Transverse colon (tissue), 4 donors: ENCODE data around the gene FGF10. TPM values are rescaled to one million over a fixed set of nuclear protein-coding genes. Genes with fewer than 3 reads are reported as not detected.

Experiments used
- DNase-seq: peaks from one replicate; pipeline ENCODE4 v3.0.0-alpha.2; 2019
- H3K27ac ChIP-seq, 4 donors: fragments of 200-600 bp; sonication (generic); 2 replicates each; pipeline ENCODE4 v1.5.1; 2016 to 2018; ENCODE audit warnings: inconsistent platforms in 4 of 4
- H3K27me3 ChIP-seq: fragments of 200-600 bp; sonication (generic); 2 replicates; pipeline ENCODE4 v1.5.1; 2017; ENCODE audit warnings: inconsistent platforms
- H3K36me3 ChIP-seq, 4 donors: fragments of 200-600 bp; sonication (generic); 2 replicates each; pipeline ENCODE4 v1.5.1; 2017 to 2019; ENCODE audit warnings: inconsistent platforms in 4 of 4
- H3K4me1 ChIP-seq, 4 donors: fragments of 200-600 bp; sonication (generic); 2 replicates each; pipeline ENCODE4 v1.5.1; 2017 to 2020; ENCODE audit warnings: inconsistent platforms in 4 of 4
- H3K4me3 ChIP-seq, 4 donors: fragments of 200-600 bp; sonication (generic); 1 replicate in 1 of 4; 2 replicates in 3 of 4; pipeline versions ENCODE4 v1.5.1 to v1.6.1; 2017 to 2019; ENCODE audit warnings: inconsistent platforms in 4 of 4
- H3K9me3 ChIP-seq, 2 donors: fragments of 200-600 bp; sonication (generic); 2 replicates each; pipeline ENCODE4 v1.5.1; 2017 to 2019; ENCODE audit warnings: inconsistent platforms in 2 of 2
- EP300 ChIP-seq: sonication (generic); formaldehyde crosslinking; IDR thresholded peaks from one replicate; pipeline ENCODE4 v1.6.1; 2017; ENCODE audit warnings: antibody characterized with exemption, low read depth
- POLR2A ChIP-seq: fragments of 450-650 bp; IDR thresholded peaks from one replicate; pipeline ENCODE4 v1.6.1; 2016; ENCODE audit warnings: antibody characterized with exemption, mild to moderate bottlenecking, moderate library complexity
- POLR2AphosphoS5 ChIP-seq, 3 donors: sonication (generic); formaldehyde crosslinking; IDR thresholded peaks; one replicate each; pipeline ENCODE4 v1.6.1; 2016; ENCODE audit warnings: antibody characterized with exemption in 3 of 3
- WGBS, 2 donors: methylation state at CpG; one replicate each; pipeline ENCODE4 v1.1.5; 2018; ENCODE audit warnings: low coverage in 1 of 2; 5-methylcytosine and 5-hydroxymethylcytosine counted together
- in situ Hi-C, 4 donors: fragments of 200-750 bp; cut with MboI; loops; one replicate each; pipeline versions ENCODE4 v1.15.0 to v1.15.1; 2017; ENCODE audit warnings: low sequenced_read_pairs in 3 of 4, low pct_ligation_motif_present in 1 of 4, low pct_unique_long_range_greater_than_20kb in 1 of 4
- intact Hi-C: fragments of 100-400 bp; cut with DNase I; formaldehyde crosslinking; loops from one replicate; pipeline ENCODE4 v1.15.1; 2023; ENCODE audit warnings: low total_unique reads
- total RNA-seq, 4 donors: library from RNA; depleted of rRNA; stranded (reverse); fragments of >200 nt; gene quantifications; one replicate each; pipeline ENCODE4 v1.1.0, GENCODE V29; 2016
- TF ChIP-seq, protein P1 (sequence below), 5 experiments: fragments of 200-600 bp in 3 of 5; fragments of 450-650 bp in 2 of 5; sonication (generic) in 3 of 5; IDR thresholded peaks; 1 replicate in 2 of 5; 2 replicates in 3 of 5; pipeline ENCODE4 v1.5.1; 2016 to 2017; ENCODE audit warnings: antibody characterized with exemption in 5 of 5, inconsistent platforms in 3 of 5, mild to moderate bottlenecking in 2 of 5, moderate library complexity in 1 of 5

FGF10 gene
- total RNA-seq, 4 donors from 2014 or later = 1.8 to 7.3 (median 3.6) TPM

DNA sequence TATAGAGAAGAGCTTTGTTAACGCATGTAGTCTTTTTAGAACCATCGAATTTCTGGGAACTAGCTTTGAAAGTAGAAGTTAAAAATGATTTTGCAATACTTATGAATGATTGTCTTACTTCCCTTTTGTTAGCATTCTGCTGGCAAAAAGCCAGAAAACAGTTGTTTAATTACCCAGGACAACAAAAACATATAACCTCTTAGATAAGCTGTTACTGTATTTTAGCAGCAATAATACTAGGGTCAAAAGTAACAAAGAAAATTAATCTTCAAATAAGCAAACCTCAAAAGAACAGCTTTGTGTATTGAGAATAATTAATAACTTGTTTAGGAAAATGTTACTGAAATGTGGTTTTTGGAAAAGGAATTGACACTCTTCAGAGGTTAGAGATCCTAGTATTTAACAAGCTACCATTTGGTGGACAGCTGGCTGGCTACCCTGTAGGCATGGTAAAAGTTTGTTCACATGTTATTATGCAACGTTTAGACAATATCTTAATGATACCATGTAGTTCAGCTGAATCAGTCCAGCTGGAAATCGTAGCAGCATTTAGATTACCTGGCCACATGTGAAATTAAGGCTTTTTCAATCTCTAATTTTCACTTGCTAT lies 3.8 kb downstream of the FGF10 start:
- in situ Hi-C loops (no loop called here), intact Hi-C loops (no loop called here)
- no peak overlapping the region for H3K27ac ChIP-seq
- TF ChIP-seq POLR2A (no peak), EP300 (no peak), POLR2AphosphoS5 (IDR thresholded peaks at IDR 0.05) (no peak)
- TF ChIP-seq, protein P1, sequence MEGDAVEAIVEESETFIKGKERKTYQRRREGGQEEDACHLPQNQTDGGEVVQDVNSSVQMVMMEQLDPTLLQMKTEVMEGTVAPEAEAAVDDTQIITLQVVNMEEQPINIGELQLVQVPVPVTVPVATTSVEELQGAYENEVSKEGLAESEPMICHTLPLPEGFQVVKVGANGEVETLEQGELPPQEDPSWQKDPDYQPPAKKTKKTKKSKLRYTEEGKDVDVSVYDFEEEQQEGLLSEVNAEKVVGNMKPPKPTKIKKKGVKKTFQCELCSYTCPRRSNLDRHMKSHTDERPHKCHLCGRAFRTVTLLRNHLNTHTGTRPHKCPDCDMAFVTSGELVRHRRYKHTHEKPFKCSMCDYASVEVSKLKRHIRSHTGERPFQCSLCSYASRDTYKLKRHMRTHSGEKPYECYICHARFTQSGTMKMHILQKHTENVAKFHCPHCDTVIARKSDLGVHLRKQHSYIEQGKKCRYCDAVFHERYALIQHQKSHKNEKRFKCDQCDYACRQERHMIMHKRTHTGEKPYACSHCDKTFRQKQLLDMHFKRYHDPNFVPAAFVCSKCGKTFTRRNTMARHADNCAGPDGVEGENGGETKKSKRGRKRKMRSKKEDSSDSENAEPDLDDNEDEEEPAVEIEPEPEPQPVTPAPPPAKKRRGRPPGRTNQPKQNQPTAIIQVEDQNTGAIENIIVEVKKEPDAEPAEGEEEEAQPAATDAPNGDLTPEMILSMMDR (IDR thresholded peaks at IDR 0.05) = no peak
- no peaks in the 10 kb centered on the region for H3K36me3 ChIP-seq
- WGBS, 2 donors = 23 to 41% methylated on average over 4 of the region's 4 CpGs
- H3K27me3 ChIP-seq = peaks cover 24% of the 10 kb centered on the region
- H3K4me1 ChIP-seq = no peaks in the 10 kb centered on the region
- DNase-seq = no peak
- H3K9me3 ChIP-seq = no peaks in the 10 kb centered on the region
- peak overlapping the region in 1 of 4 donors; percentile 0 for H3K4me3 ChIP-seq

DNA sequence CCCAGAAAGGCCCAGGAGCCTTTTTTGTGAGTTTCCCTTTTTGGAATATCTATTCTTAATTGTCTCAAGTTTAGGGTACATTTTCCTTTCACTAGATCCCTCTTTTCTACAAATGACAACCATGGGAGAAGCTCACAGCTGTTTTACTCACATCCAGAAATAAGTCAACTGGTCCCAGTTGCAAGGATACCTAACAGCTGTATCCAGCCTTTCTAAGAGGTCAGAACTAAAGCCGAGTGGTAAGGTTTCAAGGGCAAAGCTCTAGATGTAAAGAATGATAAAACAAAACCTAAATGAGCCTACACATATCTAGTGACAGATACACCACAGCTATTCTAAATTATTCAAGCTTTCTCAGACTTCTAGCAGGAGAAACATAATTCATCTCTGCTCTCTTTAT lies 4.4 kb downstream of the FGF10 start:
- in situ Hi-C loops = no loop called here
- no peak for TF ChIP-seq POLR2A
- no peak for TF ChIP-seq EP300
- TF ChIP-seq, protein P1 (IDR thresholded peaks at IDR 0.05) = no peak
- TF ChIP-seq POLR2AphosphoS5 (IDR thresholded peaks at IDR 0.05) = no peak
- peak overlapping the region in 1 of 4 donors; percentile 11 for H3K27ac ChIP-seq
- no peak for DNase-seq
- no peaks in the 10 kb centered on the region for H3K4me1 ChIP-seq
- H3K9me3 ChIP-seq = no peaks in the 10 kb centered on the region
- H3K27me3 ChIP-seq = peaks cover 24% of the 10 kb centered on the region
- intact Hi-C loops = no loop called here
- 10 to 38% methylated on average over 1 of the region's 1 CpG for WGBS, 2 donors
- no peaks in the 10 kb centered on the region for H3K36me3 ChIP-seq
- H3K4me3 ChIP-seq = no peak overlapping the region

GRCh38 chr5:44382894-44383293 lies 6.3 kb downstream of the FGF10 start:
- DNase-seq = no peak
- Histone ChIP-seq H3K27me3 (peaks cover 15% of the 10 kb centered on the region), H3K36me3 (no peaks in the 10 kb centered on the region), H3K4me1 (no peaks in the 10 kb centered on the region), H3K4me3 (no peak overlapping the region), H3K9me3 (no peaks in the 10 kb centered on the region), H3K27ac (no peak overlapping the region)
- TF ChIP-seq, protein P1 (IDR thresholded peaks at IDR 0.05) = no peak
- TF ChIP-seq POLR2A = no peak
- no peak for TF ChIP-seq POLR2AphosphoS5 (IDR thresholded peaks at IDR 0.05)
- in situ Hi-C loops = no loop called here
- intact Hi-C loops = no loop called here

- H3K9me3 ChIP-seq = no peaks in the 10 kb centered on the region
- DNase-seq = no peak
- H3K27ac ChIP-seq = no peak overlapping the region
- H3K36me3 ChIP-seq = no peaks in the 10 kb centered on the region
- TF ChIP-seq POLR2AphosphoS5 (IDR thresholded peaks at IDR 0.05) (no peak), POLR2A (no peak)
- H3K4me1 ChIP-seq = no peaks in the 10 kb centered on the region
- in situ Hi-C loops = no loop called here
- WGBS, 2 donors = 35 to 43% methylated on average over 2 of the region's 2 CpGs
- no peaks in the 10 kb centered on the region for H3K27me3 ChIP-seq
- intact Hi-C loops = no loop called here
- no peak overlapping the region for H3K4me3 ChIP-seq
Observed at GRCh38 chr5:44377057-44377456, 12.2 kb downstream of the FGF10 start.

GRCh38 chr5:44372028-44372427 lies 17.2 kb downstream of the FGF10 start:
- TF ChIP-seq, protein P1 (IDR thresholded peaks at IDR 0.05) = no peak
- TF ChIP-seq EP300 (no peak), POLR2AphosphoS5 (IDR thresholded peaks at IDR 0.05) (no peak), POLR2A (no peak)
- no peak for DNase-seq
- Histone ChIP-seq H3K27ac (no peak overlapping the region), H3K4me3 (no peak overlapping the region), H3K9me3 (no peaks in the 10 kb centered on the region), H3K4me1 (no peaks in the 10 kb centered on the region), H3K27me3 (no peaks in the 10 kb centered on the region), H3K36me3 (no peaks in the 10 kb centered on the region)
- in situ Hi-C loops = no loop called here
- intact Hi-C loops = no loop called here
- WGBS, 2 donors = 53 to 63% methylated on average over 2 to 4 of the region's 4 CpGs
